KMS-11 (cell line): ENCODE measurements around the gene OR2L8.

Experiments
- H2AFZ ChIP-seq: fragments of 200-600 bp; sonication (generic); 2 replicates; pipeline ENCODE4 v1.6.1; 2016; ENCODE audit warnings: antibody characterized with exemption, mixed run types, low read depth
- H3K27ac ChIP-seq: fragments of 200-600 bp; sonication (generic); 2 replicates; pipeline ENCODE4 v1.6.1; 2016; ENCODE audit warnings: mild to moderate bottlenecking, mixed run types
- H3K27me3 ChIP-seq: fragments of 200-600 bp; sonication (generic); 2 replicates; pipeline ENCODE4 v1.6.1; 2017; ENCODE audit warnings: mild to moderate bottlenecking, low read depth, mixed run types, moderate library complexity; ENCODE audit not compliant: insufficient read depth
- H3K36me3 ChIP-seq: fragments of 200-600 bp; sonication (generic); 2 replicates; pipeline ENCODE4 v1.6.1; 2017; ENCODE audit warnings: mild to moderate bottlenecking, mixed run types; ENCODE audit not compliant: insufficient read depth
- H3K4me1 ChIP-seq: fragments of 200-600 bp; sonication (generic); 2 replicates; pipeline ENCODE4 v1.6.1; 2016; ENCODE audit warnings: mild to moderate bottlenecking, low read depth, mixed run types; ENCODE audit not compliant: poor library complexity, severe bottlenecking
- H3K4me2 ChIP-seq: fragments of 200-600 bp; sonication (generic); 2 replicates; pipeline ENCODE4 v1.7.0; 2016; ENCODE audit warnings: mild to moderate bottlenecking, mixed run types
- H3K4me3 ChIP-seq: fragments of 200-600 bp; sonication (generic); IDR thresholded peaks from 2 replicates; pipeline ENCODE4 v1.6.1; 2017; ENCODE audit warnings: low read depth, low read length, mixed read lengths; ENCODE audit not compliant: insufficient read depth
- H3K79me2 ChIP-seq: fragments of 200-600 bp; sonication (generic); 2 replicates; pipeline ENCODE4 v1.6.1; 2016; ENCODE audit warnings: low read depth, mixed run types; ENCODE audit not compliant: insufficient read depth
- H3K9ac ChIP-seq: fragments of 200-600 bp; sonication (generic); 2 replicates; pipeline ENCODE4 v1.6.1; 2016; ENCODE audit warnings: mild to moderate bottlenecking, mixed run types
- H4K20me1 ChIP-seq: fragments of 200-600 bp; sonication (generic); 2 replicates; pipeline ENCODE4 v1.6.1; 2016; ENCODE audit warnings: mild to moderate bottlenecking, mixed run types; ENCODE audit not compliant: insufficient read depth
- CTCF ChIP-seq: fragments of 200-600 bp; sonication (generic); conservative IDR thresholded peaks from 2 replicates; pipeline ENCODE4 v1.6.1; 2017; ENCODE audit warnings: low read depth, mild to moderate bottlenecking, antibody characterized with exemption, low read length, moderate library complexity, mixed read lengths

Gene OR2L8

GRCh38 chr1:247966532-247967204 lies 18.0 kb downstream of the OR2L8 start:
- no peak for TF ChIP-seq CTCF
- Histone ChIP-seq H3K36me3 (no peaks in the 10 kb centered on the region), H3K4me1 (no peaks in the 10 kb centered on the region), H3K4me2 (no peak overlapping the region), H3K4me3 (no peak overlapping the region), H3K79me2 (no peaks in the 10 kb centered on the region), H3K27ac (no peak overlapping the region), H3K27me3 (no peaks in the 10 kb centered on the region), H4K20me1 (no peaks in the 10 kb centered on the region), H3K9ac (no peak overlapping the region), H2AFZ (no peak overlapping the region)

- no peak overlapping the region for H3K9ac ChIP-seq
- H3K4me1 ChIP-seq = no peaks in the 10 kb centered on the region
- H3K36me3 ChIP-seq = no peaks in the 10 kb centered on the region
- TF ChIP-seq CTCF = no peak
- H3K4me3 ChIP-seq = no peak overlapping the region
- no peaks in the 10 kb centered on the region for H3K79me2 ChIP-seq
- no peaks in the 10 kb centered on the region for H3K27me3 ChIP-seq
- no peaks in the 10 kb centered on the region for H4K20me1 ChIP-seq
- H3K4me2 ChIP-seq = no peak overlapping the region
- H2AFZ ChIP-seq = no peak overlapping the region
- no peak overlapping the region for H3K27ac ChIP-seq
Measured at GRCh38 chr1:247992986-247993385, 44.3 kb downstream of the OR2L8 start.

- no peaks in the 10 kb centered on the region for H3K36me3 ChIP-seq
- no peaks in the 10 kb centered on the region for H3K27me3 ChIP-seq
- no peak for TF ChIP-seq CTCF
Measured at GRCh38 chr1:247998811-247999210, 50.2 kb downstream of the OR2L8 start.

More at GRCh38 chr1:247998811-247999210, 50.2 kb downstream of the OR2L8 start:
- Histone ChIP-seq H3K4me2 (no peak overlapping the region), H3K9ac (no peak overlapping the region), H3K27ac (no peak overlapping the region), H3K79me2 (no peaks in the 10 kb centered on the region), H4K20me1 (no peaks in the 10 kb centered on the region), H3K4me3 (no peak overlapping the region), H2AFZ (no peak overlapping the region), H3K4me1 (no peaks in the 10 kb centered on the region)
